HepG2 (cell line): Measurements from ENCODE around the gene ARHGAP15. TPM values are rescaled to one million over a fixed set of nuclear protein-coding genes. Genes with fewer than 3 reads are reported as not detected.

Experiments used
- ATAC-seq: fragments of 200-7000 bp; cut with Tn5 transposase; 3 replicates; pipeline ENCODE4 v1.9.1; 2020; ENCODE audit warnings: mild to moderate bottlenecking, moderate library complexity
- BruUV-seq: library from RNA; stranded (reverse); fragments of 400-500 nt; replicated peaks from 2 replicates; lab custom pipeline; 2021; lab: Mats Ljungman, UMichigan
- CTCF ChIA-PET: fragments of 300-600 bp; formaldehyde crosslinking; extraction: SDS; loops from one replicate; lab custom pipeline; 2021; ENCODE audit warnings: low total read pairs, inconsistent platforms, low intra/inter-chr PET ratio; lab: Yijun Ruan, JAX
- POLR2A ChIA-PET: fragments of 350-600 bp; sonication (Branson Sonifier 250); formaldehyde crosslinking; loops from one replicate; lab custom pipeline; 2020; ENCODE audit warnings: antibody characterized with exemption, inconsistent platforms; lab: Yijun Ruan, JAX
- DNase-seq: peaks from one replicate; pipeline ENCODE4 v3.0.0-alpha.2; 2015; ENCODE audit warnings: low spot score
- FAIRE-seq: peaks from 3 replicates; lab custom pipeline; 2011; peaks lifted over from hg19 to GRCh38; lab: Jason Lieb, UNC
- H2AFZ ChIP-seq: one replicate; pipeline ENCODE4 v1.6.1; 2011; ENCODE audit warnings: low read length, inconsistent platforms
- H3K27ac ChIP-seq: fragments of 300-600 bp; 3 replicates; pipeline ENCODE4 v1.8.0; 2011; ENCODE audit warnings: mixed run types, mild to moderate bottlenecking, mixed read lengths, low read length, inconsistent platforms; ENCODE audit not compliant: insufficient read depth; ENCODE audit errors: extremely low read length
- H3K27me3 ChIP-seq, 2 experiments: fragments of 200-600 bp in 1 of 2; 2 replicates in 1 of 2; 3 replicates in 1 of 2; pipeline versions ENCODE4 v1.6.0 to v1.8.0; 2011; ENCODE audit warnings: low read length in 2 of 2, mild to moderate bottlenecking in 2 of 2, moderate library complexity in 2 of 2, inconsistent platforms in 1 of 2; ENCODE audit not compliant: insufficient read depth in 2 of 2, control insufficient read depth in 1 of 2
- H3K36me3 ChIP-seq, 2 experiments: fragments of 200-600 bp in 1 of 2; replicated peaks in 1 of 2; 2 replicates in 1 of 2; 3 replicates in 1 of 2; pipeline versions ENCODE4 v1.5.1 to v1.8.0; 2011; ENCODE audit warnings: low read length in 2 of 2, inconsistent platforms in 1 of 2; ENCODE audit not compliant: insufficient read depth in 2 of 2, control insufficient read depth in 1 of 2
- H3K4me1 ChIP-seq: 2 replicates; pipeline ENCODE4 v1.5.1; 2012; ENCODE audit warnings: low read length, inconsistent platforms; ENCODE audit not compliant: insufficient read depth
- H3K4me2 ChIP-seq: 2 replicates; pipeline ENCODE4 v1.6.0; 2011; ENCODE audit warnings: low read depth, low read length, inconsistent platforms
- H3K4me3 ChIP-seq, 3 experiments: fragments of 200-600 bp in 1 of 3; sonication (generic), shearing (Covaris generic) in 1 of 3; replicated peaks in 1 of 3; 2 replicates each; pipeline ENCODE4 v1.5.1; 2011 to 2016; ENCODE audit warnings: low read length in 3 of 3, inconsistent platforms in 2 of 3, low read depth in 2 of 3, mild to moderate bottlenecking in 2 of 3, control low read depth in 1 of 3, mixed read lengths in 1 of 3; ENCODE audit not compliant: insufficient read depth in 1 of 3
- H3K79me2 ChIP-seq: one replicate; pipeline ENCODE4 v1.6.1; 2011; ENCODE audit warnings: low read length, inconsistent platforms; ENCODE audit not compliant: insufficient read depth
- H3K9ac ChIP-seq: 2 replicates; pipeline ENCODE4 v1.6.0; 2011; ENCODE audit warnings: mild to moderate bottlenecking, low read depth, low read length, inconsistent platforms; ENCODE audit not compliant: insufficient read depth
- H3K9me3 ChIP-seq: 2 replicates; pipeline ENCODE4 v1.5.1; 2012; ENCODE audit warnings: mild to moderate bottlenecking, low read length
- H4K20me1 ChIP-seq: 2 replicates; pipeline ENCODE4 v1.6.0; 2011; ENCODE audit warnings: inconsistent platforms, mild to moderate bottlenecking, low read length, moderate library complexity; ENCODE audit not compliant: insufficient read depth
- FOXC1 ChIP-seq: sonication (generic); formaldehyde crosslinking; IDR thresholded peaks from 2 replicates; pipeline ENCODE4 v1.8.0; 2022; ENCODE audit warnings: mild to moderate bottlenecking, missing genetic modification reagents, borderline replicate concordance
- NCOR1 ChIP-seq: fragments of 200-600 bp; sonication (generic); IDR thresholded peaks from 2 replicates; pipeline ENCODE4 v1.7.0; 2017; ENCODE audit warnings: antibody characterized with exemption, low read length, borderline replicate concordance
- NR3C1 ChIP-seq: sonication (generic); formaldehyde crosslinking; IDR thresholded peaks from 2 replicates; pipeline ENCODE4 v1.4.0; 2020; ENCODE audit warnings: missing genetic modification reagents
- TAF1 ChIP-seq: sonication (generic); formaldehyde crosslinking; IDR thresholded peaks from 2 replicates; pipeline ENCODE4 v1.4.0; 2020; ENCODE audit warnings: missing genetic modification reagents
- THYN1 ChIP-seq: sonication (generic); formaldehyde crosslinking; IDR thresholded peaks from 2 replicates; pipeline ENCODE4 v1.8.1; 2023; ENCODE audit warnings: low read depth, mild to moderate bottlenecking, moderate library complexity, missing genetic modification reagents, borderline replicate concordance
- TOE1 ChIP-seq: sonication (generic); formaldehyde crosslinking; IDR thresholded peaks from 2 replicates; pipeline ENCODE4 v1.4.0; 2020; ENCODE audit warnings: mild to moderate bottlenecking, missing genetic modification reagents
- ZBTB46 ChIP-seq: sonication (generic); formaldehyde crosslinking; IDR thresholded peaks from 2 replicates; pipeline ENCODE4 v1.4.0; 2020; ENCODE audit warnings: mild to moderate bottlenecking, missing genetic modification reagents, borderline replicate concordance
- ZMAT5 ChIP-seq: sonication (generic); formaldehyde crosslinking; IDR thresholded peaks from 2 replicates; pipeline ENCODE4 v1.5.0; 2020; ENCODE audit warnings: mild to moderate bottlenecking, low read depth, missing genetic modification reagents, borderline replicate concordance
- ZNF124 ChIP-seq: sonication (generic); formaldehyde crosslinking; IDR thresholded peaks from 2 replicates; pipeline ENCODE4 v1.4.0; 2020; ENCODE audit warnings: missing genetic modification reagents
- ZNF362 ChIP-seq: sonication (generic); formaldehyde crosslinking; IDR thresholded peaks from 2 replicates; pipeline ENCODE4 v1.4.0; 2020; ENCODE audit warnings: missing genetic modification reagents, mild to moderate bottlenecking, borderline replicate concordance
- ZNF431 ChIP-seq: sonication (generic); formaldehyde crosslinking; IDR thresholded peaks from 2 replicates; pipeline ENCODE4 v1.9.0; 2022; ENCODE audit warnings: missing genetic modification reagents, low read depth, mild to moderate bottlenecking, borderline replicate concordance
- ZNF75D ChIP-seq: sonication (generic); formaldehyde crosslinking; IDR thresholded peaks from 2 replicates; pipeline ENCODE4 v1.8.1; 2023; ENCODE audit warnings: missing genetic modification reagents, mild to moderate bottlenecking, borderline replicate concordance
- ZNF883 ChIP-seq: sonication (generic); formaldehyde crosslinking; IDR thresholded peaks from 2 replicates; pipeline ENCODE4 v1.5.1; 2020; ENCODE audit warnings: mild to moderate bottlenecking, missing genetic modification reagents; ENCODE audit errors: not compliant biosample characterization
- in situ Hi-C: cut with HindIII; loops from 2 replicates; pipeline ENCODE4 v1.10.0; 2017; ENCODE audit warnings: low pct_unique_long_range_greater_than_20kb; ENCODE audit not compliant: extremely low pct_ligation_motif_present
- intact Hi-C: fragments of 100-400 bp; cut with micrococcal nuclease; formaldehyde crosslinking; loops from one replicate; pipeline ENCODE4 v1.10.0; 2022; ENCODE audit not compliant: unreplicated experiment
- polyA plus RNA-seq, 8 experiments: library from polyadenylated mRNA; depleted of rRNA in 3 of 8; stranded (reverse) in 7 of 8; unstranded in 1 of 8; fragments of >200 nt; fragmentation: Illumina TruSeq in 4 of 8; extraction: Trizol in 4 of 8; gene quantifications; 2 replicates each; pipeline versions ENCODE4 v1.2.1 to v1.2.3, GENCODE V29; 2011 to 2016; ENCODE audit warnings: low read depth in 4 of 8, missing spikeins in 1 of 8, mixed read lengths in 1 of 8; ENCODE audit not compliant: insufficient read depth in 1 of 8
- total RNA-seq, 5 experiments: library from RNA; depleted of rRNA; stranded (reverse); fragments of >200 nt; fragmentation: Illumina TruSeq; extraction: Trizol; gene quantifications; 2 replicates each; pipeline ENCODE4 v1.2.3, GENCODE V29; 2016; ENCODE audit warnings: low read depth in 1 of 5

Gene ARHGAP15
- total and polyA plus RNA-seq, 2 of the 13 experiments (the other 11 are each of a cell fraction or from before 2014, with no cell fraction given), result 0.04 TPM; not detected in 1

- Histone ChIP-seq H3K9me3 (no peaks in the 10 kb centered on the region), H3K27me3 (peaks cover 0 to 2% of the 10 kb centered on the region in 2 experiments; a peak in 1 of 5 replicates), H3K79me2 (no peaks in the 10 kb centered on the region), H4K20me1 (no peaks in the 10 kb centered on the region), H3K4me1 (no peaks in the 10 kb centered on the region), H2AFZ (no peak overlapping the region), H3K9ac (no peak overlapping the region), H3K4me3 (no peak overlapping the region), H3K27ac (no peak overlapping the region), H3K4me2 (no peak overlapping the region), H3K36me3 (no peaks in the 10 kb centered on the region)
- no peak for TF ChIP-seq THYN1 (CRISPR knock-in tag)
- TF ChIP-seq ZBTB46 (CRISPR knock-in tag), result no peak
- TF ChIP-seq ZNF124 (CRISPR knock-in tag), result no peak
- TF ChIP-seq ZNF75D, result no peak
- no peak for TF ChIP-seq TAF1 (CRISPR knock-in tag)
- no peak for TF ChIP-seq ZNF362 (CRISPR knock-in tag)
- no peak for TF ChIP-seq NR3C1 (CRISPR knock-in tag)
- no peak for TF ChIP-seq ZNF883 (CRISPR knock-in tag)
- no peak for TF ChIP-seq NCOR1
- no peak for TF ChIP-seq ZMAT5 (CRISPR knock-in tag)
- no peak for TF ChIP-seq FOXC1 (CRISPR knock-in tag)
- TF ChIP-seq ZNF431 (CRISPR knock-in tag), result no peak
- no peak for TF ChIP-seq TOE1 (CRISPR knock-in tag)
- BruUV-seq, result no TSS peak
- FAIRE-seq, result no peak
- DNase-seq, result no peak
- intact Hi-C loops, result no loop called here
- ATAC-seq, result no peak
- ChIA-PET CTCF (no interaction called here), POLR2A (no interaction called here)
- in situ Hi-C loops, result no loop called here
Observed at GRCh38 chr2:143741205-143741604, 612.0 kb downstream of the ARHGAP15 start.
